ENCODE results near the gene MSANTD2. TPM values are rescaled to one million over a fixed set of nuclear protein-coding genes. Genes with fewer than 3 reads are reported as not detected.

Gene MSANTD2
- total and polyA plus RNA-seq, 2 donors (not counting 1 experiment from before 2014, with no cell fraction given), result 11.1 to 26.8 TPM

GRCh38 chr11:124791626-124792341 is 8.4 kb downstream of the MSANTD2 start:
- DNase-seq (no peak), ATAC-seq (ENCODE audit: low read depth) (no peak)
- Histone ChIP-seq H3K4me2 (replicated peaks; ENCODE audit: low read depth, low read length, poor library complexity, severe bottlenecking) (no peak overlapping the region), H3K4me3 (ENCODE audit: control extremely low read depth in 1 of 5, extremely low read depth in 1 of 5, insufficient read depth in 1 of 5, low read depth in 2 of 5, low read length in 4 of 5) (no peak overlapping the region), H3K4me1 (ENCODE audit: control insufficient read depth in 2 of 2, insufficient read depth in 2 of 2, low read length in 2 of 2) (peaks cover 0 to 5% of the 10 kb centered on the region in 2 donors), H3K36me3 (replicated peaks in 1 of 2; ENCODE audit: control extremely low read depth in 1 of 2, control insufficient read depth in 1 of 2, extremely low read depth in 1 of 2, insufficient read depth in 2 of 2, low read length in 1 of 2) (no peaks in the 10 kb centered on the region), H3K27me3 (replicated peaks in 1 of 4; ENCODE audit: control extremely low read depth in 1 of 4, control insufficient read depth in 3 of 4, insufficient read depth in 4 of 4, low read length in 3 of 4) (no peaks in the 10 kb centered on the region), H4K20me1 (ENCODE audit: control insufficient read depth, insufficient read depth, low read length, poor library complexity, severe bottlenecking) (peaks cover 25% of the 10 kb centered on the region), H3K79me2 (ENCODE audit: control insufficient read depth, insufficient read depth, low read length) (peaks cover 75% of the 10 kb centered on the region), H2AFZ (ENCODE audit: insufficient read depth, low read depth, low read length, poor library complexity, severe bottlenecking) (no peak overlapping the region), H3K27ac (ENCODE audit: low read length in 2 of 2) (no peak overlapping the region), H3K9me3 (ENCODE audit: control extremely low read depth in 1 of 3, control insufficient read depth in 2 of 3, insufficient read depth in 1 of 3, low read length in 2 of 3) (no peaks in the 10 kb centered on the region), H3K9ac (ENCODE audit: low read length) (no peak overlapping the region)
- intact Hi-C loops (cut with micrococcal nuclease), result loop anchor here (2.0 kb wide), 1 partner anchor 29 kb away; the partner anchor contains the start of gene ESAM
- no peaks in the 10 kb centered on the region for H3K9me3 Mint-ChIP-seq (ENCODE audit: insufficient read depth)
- H3K4me3 Mint-ChIP-seq, result no peak overlapping the region
- CTCF ChIA-PET, result interaction anchor here (1.0 to 12.5 kb wide), 5 partner anchors 9 to 120 kb away, joined by 4 to 177 read pairs (median 5); partner anchors contain the start of genes SIAE and SPA17
- WGBS (ENCODE audit: insufficient coverage), result 100% methylated on average over 2 of the region's 4 CpGs
- H3K27ac Mint-ChIP-seq, result no peak overlapping the region
- H3K27me3 Mint-ChIP-seq, result no peaks in the 10 kb centered on the region
- peaks cover 18% of the 10 kb centered on the region for H3K4me1 Mint-ChIP-seq
- no peak for TF ChIP-seq EZH2 (IDR thresholded peaks at IDR 0.05; ENCODE audit: borderline replicate concordance, insufficient read depth, low read depth, low read length, poor library complexity, severe bottlenecking)
- TF ChIP-seq, protein P1, sequence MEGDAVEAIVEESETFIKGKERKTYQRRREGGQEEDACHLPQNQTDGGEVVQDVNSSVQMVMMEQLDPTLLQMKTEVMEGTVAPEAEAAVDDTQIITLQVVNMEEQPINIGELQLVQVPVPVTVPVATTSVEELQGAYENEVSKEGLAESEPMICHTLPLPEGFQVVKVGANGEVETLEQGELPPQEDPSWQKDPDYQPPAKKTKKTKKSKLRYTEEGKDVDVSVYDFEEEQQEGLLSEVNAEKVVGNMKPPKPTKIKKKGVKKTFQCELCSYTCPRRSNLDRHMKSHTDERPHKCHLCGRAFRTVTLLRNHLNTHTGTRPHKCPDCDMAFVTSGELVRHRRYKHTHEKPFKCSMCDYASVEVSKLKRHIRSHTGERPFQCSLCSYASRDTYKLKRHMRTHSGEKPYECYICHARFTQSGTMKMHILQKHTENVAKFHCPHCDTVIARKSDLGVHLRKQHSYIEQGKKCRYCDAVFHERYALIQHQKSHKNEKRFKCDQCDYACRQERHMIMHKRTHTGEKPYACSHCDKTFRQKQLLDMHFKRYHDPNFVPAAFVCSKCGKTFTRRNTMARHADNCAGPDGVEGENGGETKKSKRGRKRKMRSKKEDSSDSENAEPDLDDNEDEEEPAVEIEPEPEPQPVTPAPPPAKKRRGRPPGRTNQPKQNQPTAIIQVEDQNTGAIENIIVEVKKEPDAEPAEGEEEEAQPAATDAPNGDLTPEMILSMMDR (IDR thresholded peaks at IDR 0.05), result no peak
- POLR2A ChIA-PET, result no interaction called here

GRCh38 chr11:124788521-124788920 is 11.7 kb downstream of the MSANTD2 start:
- ChIA-PET POLR2A (no interaction called here), CTCF (interaction anchor here (2.1 kb wide), 1 partner anchor 10 kb away, joined by 10 read pairs; no protein-coding TSS in a partner anchor)
- H3K9me3 Mint-ChIP-seq (ENCODE audit: insufficient read depth), result no peaks in the 10 kb centered on the region
- Histone ChIP-seq H3K9me3 (ENCODE audit: control extremely low read depth in 1 of 3, control insufficient read depth in 2 of 3, insufficient read depth in 1 of 3, low read length in 2 of 3) (no peaks in the 10 kb centered on the region), H3K27ac (ENCODE audit: low read length in 2 of 2) (no peak overlapping the region), H2AFZ (ENCODE audit: insufficient read depth, low read depth, low read length, poor library complexity, severe bottlenecking) (no peak overlapping the region), H3K4me1 (ENCODE audit: control insufficient read depth in 2 of 2, insufficient read depth in 2 of 2, low read length in 2 of 2) (peaks cover 0 to 5% of the 10 kb centered on the region in 2 donors), H3K36me3 (replicated peaks in 1 of 2; ENCODE audit: control extremely low read depth in 1 of 2, control insufficient read depth in 1 of 2, extremely low read depth in 1 of 2, insufficient read depth in 2 of 2, low read length in 1 of 2) (no peaks in the 10 kb centered on the region), H3K79me2 (ENCODE audit: control insufficient read depth, insufficient read depth, low read length) (peaks cover 51% of the 10 kb centered on the region), H3K9ac (ENCODE audit: low read length) (no peak overlapping the region), H3K27me3 (replicated peaks in 1 of 4; ENCODE audit: control extremely low read depth in 1 of 4, control insufficient read depth in 3 of 4, insufficient read depth in 4 of 4, low read length in 3 of 4) (no peaks in the 10 kb centered on the region), H3K4me3 (ENCODE audit: control extremely low read depth in 1 of 5, extremely low read depth in 1 of 5, insufficient read depth in 1 of 5, low read depth in 2 of 5, low read length in 4 of 5) (no peak overlapping the region), H4K20me1 (ENCODE audit: control insufficient read depth, insufficient read depth, low read length, poor library complexity, severe bottlenecking) (peaks cover 22% of the 10 kb centered on the region), H3K4me2 (replicated peaks; ENCODE audit: low read depth, low read length, poor library complexity, severe bottlenecking) (no peak overlapping the region)
- ATAC-seq (ENCODE audit: low read depth), result no peak
- TF ChIP-seq, protein P1 (IDR thresholded peaks at IDR 0.05), result no peak
- no peak for TF ChIP-seq EZH2 (IDR thresholded peaks at IDR 0.05; ENCODE audit: borderline replicate concordance, insufficient read depth, low read depth, low read length, poor library complexity, severe bottlenecking)
- intact Hi-C loops (cut with micrococcal nuclease), result no loop called here
- peaks cover 16% of the 10 kb centered on the region for H3K4me1 Mint-ChIP-seq
- DNase-seq, result no peak
- no peaks in the 10 kb centered on the region for H3K27me3 Mint-ChIP-seq
- H3K4me3 Mint-ChIP-seq, result no peak overlapping the region
- H3K27ac Mint-ChIP-seq, result no peak overlapping the region

Measured in B cell (primary cell).